Testis (tissue), 3 donors: Measurements from ENCODE around the gene HEMK1. TPM values are rescaled to one million over a fixed set of nuclear protein-coding genes. Genes with fewer than 3 reads are reported as not detected.

Experiments used
- DNase-seq: peaks from one replicate; pipeline ENCODE4 v3.0.0-alpha.2; 2019
- H3K27ac ChIP-seq, 2 donors: fragments of 200-600 bp; sonication (generic); one replicate each; pipeline ENCODE4 v1.5.1; 2019
- H3K27me3 ChIP-seq: fragments of 200-600 bp; sonication (generic); one replicate; pipeline ENCODE4 v1.5.1; 2019
- H3K36me3 ChIP-seq: fragments of 200-600 bp; sonication (generic); one replicate; pipeline ENCODE4 v1.5.1; 2017; ENCODE audit warnings: low read depth; ENCODE audit errors: missing control alignments
- H3K4me1 ChIP-seq: fragments of 200-600 bp; sonication (generic); one replicate; pipeline ENCODE4 v1.5.1; 2019
- H3K4me3 ChIP-seq, 2 donors: fragments of 200-600 bp; sonication (generic); one replicate each; pipeline ENCODE4 v1.5.1; 2017 to 2019
- H3K9me3 ChIP-seq: fragments of 200-600 bp; sonication (generic); one replicate; pipeline ENCODE4 v1.5.1; 2017
- POLR2A ChIP-seq: fragments of 450-650 bp; IDR thresholded peaks from one replicate; pipeline ENCODE4 v1.6.1; 2017; ENCODE audit warnings: antibody characterized with exemption, mild to moderate bottlenecking, moderate library complexity
- WGBS, 2 donors: methylation state at CpG; one replicate each; pipeline ENCODE4 v1.1.5; 2018; 5-methylcytosine and 5-hydroxymethylcytosine counted together
- intact Hi-C: fragments of 100-400 bp; cut with DNase I; formaldehyde crosslinking; loops from one replicate; pipeline ENCODE4 v1.15.1; 2023; ENCODE audit warnings: low total_unique reads
- polyA plus RNA-seq: library from polyadenylated mRNA; stranded (reverse); fragments of 350-450 nt; fragmentation: Illumina TruSeq; extraction: RNeasy Lipid Tissue Mini Kit (QIAGEN cat#74804); gene quantifications from one replicate; pipeline ENCODE4 v1.2.3, GENCODE V29; 2014; ENCODE audit warnings: low read depth, low replicate concordance; ENCODE audit not compliant: insufficient read depth
- total RNA-seq, 2 donors: library from RNA; depleted of rRNA; stranded (reverse); fragments of >200 nt; gene quantifications; one replicate each; pipeline ENCODE4 v1.2.3, GENCODE V29; 2016
- TF ChIP-seq, protein P1 (sequence below), 3 experiments: fragments of 450-650 bp in 2 of 3; fragments of 200-600 bp in 1 of 3; sonication (generic) in 1 of 3; IDR thresholded peaks; one replicate each; pipeline ENCODE4 v1.5.1; 2016 to 2019; ENCODE audit warnings: antibody characterized with exemption in 3 of 3, mild to moderate bottlenecking in 2 of 3, moderate library complexity in 1 of 3

The HEMK1 gene
- total and polyA plus RNA-seq, 3 donors from 2014 or later, result 12.8 to 25.7 (median 13.1) TPM

GRCh38 chr3:50630394-50630793 lies 61.1 kb downstream of the HEMK1 start:
- H3K4me1 ChIP-seq, result no peaks in the 10 kb centered on the region
- H3K27me3 ChIP-seq, result no peaks in the 10 kb centered on the region
- no peak for TF ChIP-seq POLR2A
- TF ChIP-seq, protein P1, sequence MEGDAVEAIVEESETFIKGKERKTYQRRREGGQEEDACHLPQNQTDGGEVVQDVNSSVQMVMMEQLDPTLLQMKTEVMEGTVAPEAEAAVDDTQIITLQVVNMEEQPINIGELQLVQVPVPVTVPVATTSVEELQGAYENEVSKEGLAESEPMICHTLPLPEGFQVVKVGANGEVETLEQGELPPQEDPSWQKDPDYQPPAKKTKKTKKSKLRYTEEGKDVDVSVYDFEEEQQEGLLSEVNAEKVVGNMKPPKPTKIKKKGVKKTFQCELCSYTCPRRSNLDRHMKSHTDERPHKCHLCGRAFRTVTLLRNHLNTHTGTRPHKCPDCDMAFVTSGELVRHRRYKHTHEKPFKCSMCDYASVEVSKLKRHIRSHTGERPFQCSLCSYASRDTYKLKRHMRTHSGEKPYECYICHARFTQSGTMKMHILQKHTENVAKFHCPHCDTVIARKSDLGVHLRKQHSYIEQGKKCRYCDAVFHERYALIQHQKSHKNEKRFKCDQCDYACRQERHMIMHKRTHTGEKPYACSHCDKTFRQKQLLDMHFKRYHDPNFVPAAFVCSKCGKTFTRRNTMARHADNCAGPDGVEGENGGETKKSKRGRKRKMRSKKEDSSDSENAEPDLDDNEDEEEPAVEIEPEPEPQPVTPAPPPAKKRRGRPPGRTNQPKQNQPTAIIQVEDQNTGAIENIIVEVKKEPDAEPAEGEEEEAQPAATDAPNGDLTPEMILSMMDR (IDR thresholded peaks at IDR 0.05), result no peak
- no peak overlapping the region for H3K4me3 ChIP-seq
- no peak for DNase-seq
- H3K27ac ChIP-seq, result no peak overlapping the region
- intact Hi-C loops, result no loop called here
- no peaks in the 10 kb centered on the region for H3K36me3 ChIP-seq
- 90 to 96% methylated on average over 2 to 6 of the region's 6 CpGs for WGBS, 2 donors
- H3K9me3 ChIP-seq, result no peaks in the 10 kb centered on the region

DNA sequence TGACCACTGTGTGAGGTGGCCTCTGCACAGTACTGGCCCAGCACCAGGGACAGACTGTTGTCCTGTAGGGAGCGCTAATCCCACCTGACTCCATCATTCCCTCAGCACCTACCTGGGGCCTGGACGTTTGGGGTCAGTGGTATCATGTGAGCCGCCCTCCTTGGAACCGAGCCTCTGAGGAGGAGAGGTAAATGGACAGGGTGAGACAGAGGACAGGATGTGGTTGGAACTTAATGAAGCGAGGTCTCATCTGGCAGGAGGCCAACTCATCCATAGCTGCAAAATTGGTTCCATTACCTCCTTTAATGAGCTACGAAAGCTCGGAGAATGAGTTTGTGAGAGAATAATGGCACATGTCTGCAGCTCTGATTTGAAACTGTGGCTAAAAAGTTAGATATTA lies 61.6 kb downstream of the HEMK1 start:
- no peak overlapping the region for H3K4me3 ChIP-seq
- no peaks in the 10 kb centered on the region for H3K27me3 ChIP-seq
- H3K4me1 ChIP-seq, result no peaks in the 10 kb centered on the region
- intact Hi-C loops, result no loop called here
- no peak for DNase-seq
- H3K9me3 ChIP-seq, result no peaks in the 10 kb centered on the region
- H3K36me3 ChIP-seq, result no peaks in the 10 kb centered on the region
- H3K27ac ChIP-seq, result no peak overlapping the region
- TF ChIP-seq POLR2A, result no peak
- TF ChIP-seq, protein P1 (IDR thresholded peaks at IDR 0.05), result no peak
- WGBS, 2 donors, result 80 to 84% methylated on average over 7 of the region's 7 CpGs

GRCh38 chr3:50632450-50632849 lies 63.1 kb downstream of the HEMK1 start:
- WGBS, 2 donors, result 59 to 60% methylated on average over 5 of the region's 5 CpGs
- DNase-seq, result no peak
- intact Hi-C loops, result no loop called here
- Histone ChIP-seq H3K27me3 (no peaks in the 10 kb centered on the region), H3K27ac (no peak overlapping the region), H3K4me3 (no peak overlapping the region), H3K9me3 (no peaks in the 10 kb centered on the region), H3K4me1 (no peaks in the 10 kb centered on the region), H3K36me3 (no peaks in the 10 kb centered on the region)
- TF ChIP-seq, protein P1 (IDR thresholded peaks at IDR 0.05), result no peak
- no peak for TF ChIP-seq POLR2A

DNA sequence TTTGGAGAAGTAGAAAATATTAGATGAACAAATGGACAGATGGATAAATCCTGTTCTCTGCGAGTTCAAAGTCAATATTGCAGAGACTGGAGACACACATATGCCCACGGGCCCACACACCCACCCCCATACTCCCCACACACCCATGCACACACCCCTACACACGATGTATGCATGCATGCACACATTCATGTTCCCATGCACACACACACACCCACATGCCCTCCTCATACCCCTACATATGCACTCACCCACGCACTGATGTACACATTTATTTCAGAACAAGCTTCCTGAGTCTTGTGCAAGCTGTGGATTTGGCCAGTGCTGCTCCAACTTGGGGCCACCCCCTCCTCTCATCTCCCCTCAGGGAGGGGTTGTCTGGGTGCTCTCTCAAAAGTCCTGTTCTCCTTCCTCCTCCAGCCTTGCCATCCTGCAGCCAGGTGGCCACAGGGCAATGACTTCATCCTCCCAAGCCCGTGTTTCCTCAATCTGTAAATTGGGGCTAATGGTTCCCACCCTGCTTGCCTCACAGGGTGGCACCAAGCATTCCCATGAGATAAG lies 64.0 kb downstream of the HEMK1 start:
- Histone ChIP-seq H3K4me3 (no peak overlapping the region), H3K9me3 (no peaks in the 10 kb centered on the region), H3K4me1 (no peaks in the 10 kb centered on the region), H3K36me3 (no peaks in the 10 kb centered on the region), H3K27me3 (no peaks in the 10 kb centered on the region), H3K27ac (no peak overlapping the region)
- no peak for DNase-seq
- WGBS, 2 donors, result 84 to 89% methylated on average over 5 of the region's 5 CpGs
- TF ChIP-seq, protein P1 (IDR thresholded peaks at IDR 0.05), result no peak
- no peak for TF ChIP-seq POLR2A
- intact Hi-C loops, result no loop called here

- Histone ChIP-seq H3K9me3 (no peaks in the 10 kb centered on the region), H3K27ac (no peak overlapping the region), H3K4me1 (no peaks in the 10 kb centered on the region), H3K4me3 (no peak overlapping the region), H3K27me3 (no peaks in the 10 kb centered on the region), H3K36me3 (no peaks in the 10 kb centered on the region)
- intact Hi-C loops, result no loop called here
- no peak for DNase-seq
- TF ChIP-seq, protein P1 (IDR thresholded peaks at IDR 0.05), result no peak
- TF ChIP-seq POLR2A, result no peak
These were observed 65.7 kb downstream of the HEMK1 start for GRCh38 chr3:50635066-50635465.
